GM13977 (cell line): Measurements from ENCODE around the gene CSMD2.

Source experiments
- DNase-seq: peaks from one replicate; pipeline ENCODE4 v3.0.0; 2012; ENCODE audit warnings: low spot score
- in situ Hi-C: fragments of 300-500 bp; cut with MboI; formaldehyde crosslinking; loops from one replicate; pipeline ENCODE4 v1.12.0; 2022; ENCODE audit warnings: low sequenced_read_pairs, low pct_unique_long_range_greater_than_20kb, mixed read lengths, inconsistent platforms; ENCODE audit not compliant: unreplicated experiment
- TF ChIP-seq, protein P1 (sequence below): IDR thresholded peaks from 2 replicates; pipeline ENCODE4 v1.5.1; 2012; ENCODE audit warnings: mild to moderate bottlenecking, control low read depth; ENCODE audit not compliant: insufficient read depth; ENCODE audit errors: extremely low read depth, missing control alignments

The CSMD2 gene

DNA sequence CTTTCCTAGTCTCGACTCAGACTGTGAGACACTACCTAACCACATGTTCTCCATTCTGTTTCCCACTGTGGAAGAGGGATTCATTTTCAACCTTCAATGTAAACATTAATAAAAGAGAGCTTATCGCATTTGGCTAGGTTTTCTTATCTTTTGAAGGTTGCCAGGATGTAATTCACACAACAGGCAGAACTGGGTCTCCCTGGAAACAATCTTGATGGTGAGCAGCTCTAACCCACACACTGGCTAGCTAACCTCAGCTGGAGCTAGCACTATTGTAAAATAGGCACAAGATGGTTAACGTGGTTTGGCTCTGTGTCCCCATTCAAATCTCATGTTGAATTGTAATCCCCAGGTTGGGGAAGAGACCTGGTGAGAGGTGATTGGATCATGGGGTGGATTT is 617.5 kb downstream of the CSMD2 start:
- no peak for DNase-seq
- in situ Hi-C loops, result no loop called here
- TF ChIP-seq, protein P1, sequence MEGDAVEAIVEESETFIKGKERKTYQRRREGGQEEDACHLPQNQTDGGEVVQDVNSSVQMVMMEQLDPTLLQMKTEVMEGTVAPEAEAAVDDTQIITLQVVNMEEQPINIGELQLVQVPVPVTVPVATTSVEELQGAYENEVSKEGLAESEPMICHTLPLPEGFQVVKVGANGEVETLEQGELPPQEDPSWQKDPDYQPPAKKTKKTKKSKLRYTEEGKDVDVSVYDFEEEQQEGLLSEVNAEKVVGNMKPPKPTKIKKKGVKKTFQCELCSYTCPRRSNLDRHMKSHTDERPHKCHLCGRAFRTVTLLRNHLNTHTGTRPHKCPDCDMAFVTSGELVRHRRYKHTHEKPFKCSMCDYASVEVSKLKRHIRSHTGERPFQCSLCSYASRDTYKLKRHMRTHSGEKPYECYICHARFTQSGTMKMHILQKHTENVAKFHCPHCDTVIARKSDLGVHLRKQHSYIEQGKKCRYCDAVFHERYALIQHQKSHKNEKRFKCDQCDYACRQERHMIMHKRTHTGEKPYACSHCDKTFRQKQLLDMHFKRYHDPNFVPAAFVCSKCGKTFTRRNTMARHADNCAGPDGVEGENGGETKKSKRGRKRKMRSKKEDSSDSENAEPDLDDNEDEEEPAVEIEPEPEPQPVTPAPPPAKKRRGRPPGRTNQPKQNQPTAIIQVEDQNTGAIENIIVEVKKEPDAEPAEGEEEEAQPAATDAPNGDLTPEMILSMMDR, result no peak

DNA sequence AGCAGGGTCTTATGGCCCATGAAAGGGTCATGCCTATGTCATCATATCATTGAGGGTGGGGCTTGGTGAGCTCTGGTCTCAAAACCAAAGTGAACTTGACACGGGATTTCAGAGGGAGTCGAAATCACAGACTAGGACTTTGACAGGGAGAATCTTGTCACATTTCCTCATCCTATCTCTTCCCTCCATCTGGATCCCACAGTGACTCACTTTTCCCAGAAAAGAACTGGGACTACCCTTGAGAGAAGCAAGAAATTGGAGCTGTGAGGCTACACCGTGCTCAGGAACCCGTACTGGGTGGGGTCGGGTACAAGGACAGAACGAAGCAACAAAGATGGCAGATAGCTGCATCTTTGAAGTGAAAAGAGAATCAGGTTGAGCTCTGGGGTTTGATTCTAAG is 623.1 kb downstream of the CSMD2 start:
- TF ChIP-seq, protein P1, result no peak
- in situ Hi-C loops, result no loop called here

GRCh38 chr1:33537885-33538284 is 627.1 kb downstream of the CSMD2 start:
- TF ChIP-seq, protein P1, result no peak
- DNase-seq, result no peak
- in situ Hi-C loops, result no loop called here

More for the DNA sequence above, 623.1 kb downstream of the CSMD2 start:
- no peak for DNase-seq

- in situ Hi-C loops, result no loop called here
Observed at GRCh38 chr1:33535334-33535733, 629.7 kb downstream of the CSMD2 start.

DNA sequence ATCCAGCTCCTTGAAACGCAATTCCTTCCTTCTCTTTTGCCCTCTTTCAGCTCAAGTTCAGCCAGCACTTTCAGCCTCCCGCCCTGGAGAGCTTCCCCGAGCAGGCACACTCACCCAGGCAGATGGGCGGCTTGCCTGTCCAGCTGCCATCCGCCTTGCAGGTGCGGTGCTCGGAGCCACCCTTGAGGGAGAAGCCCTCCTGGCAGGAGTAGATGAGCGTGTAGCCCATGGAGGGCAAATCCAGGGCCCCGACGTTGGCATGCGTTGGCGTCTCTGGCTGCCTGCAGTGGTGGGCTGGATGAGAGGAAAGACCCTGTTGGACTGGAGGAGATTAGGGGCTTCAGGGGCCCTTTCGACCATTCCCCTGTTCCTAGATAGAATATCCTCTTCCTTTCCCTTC is 632.1 kb downstream of the CSMD2 start:
- TF ChIP-seq, protein P1, result no peak
- in situ Hi-C loops, result no loop called here
- no peak for DNase-seq

More at GRCh38 chr1:33535334-33535733, 629.7 kb downstream of the CSMD2 start:
- DNase-seq, result no peak
- TF ChIP-seq, protein P1, result no peak

GRCh38 chr1:33532250-33532649 is 632.8 kb downstream of the CSMD2 start:
- DNase-seq, result no peak
- in situ Hi-C loops, result no loop called here
- TF ChIP-seq, protein P1, result no peak

GRCh38 chr1:33529957-33530356 is 635.1 kb downstream of the CSMD2 start:
- DNase-seq, result no peak
- in situ Hi-C loops, result no loop called here
- TF ChIP-seq, protein P1, result no peak
